ENCODE results near the gene GABRG3. TPM values are rescaled to one million over a fixed set of nuclear protein-coding genes. Genes with fewer than 3 reads are reported as not detected.

GABRG3 gene
- total RNA-seq, 1 donor from 2014 or later = not detected

GRCh38 chr15:26935322-26935721 lies 35.7 kb upstream of the GABRG3 start:
- TF ChIP-seq CTCF (IDR thresholded peaks at IDR 0.05) = no peak
- H3K27me3 ChIP-seq (ENCODE audit: low read depth) = no peaks in the 10 kb centered on the region

GRCh38 chr15:26936502-26936901 lies 34.5 kb upstream of the GABRG3 start:
- H3K9me3 ChIP-seq = no peaks in the 10 kb centered on the region
- ATAC-seq = no peak
- no peaks in the 10 kb centered on the region for H3K27me3 ChIP-seq (ENCODE audit: low read depth)
- DNase-seq = no peak
- H3K4me1 ChIP-seq = no peaks in the 10 kb centered on the region
- TF ChIP-seq CTCF (IDR thresholded peaks at IDR 0.05) = no peak
- no peak overlapping the region for H3K4me3 ChIP-seq
- H3K27ac ChIP-seq = no peak overlapping the region
- no peaks in the 10 kb centered on the region for H3K36me3 ChIP-seq
- intact Hi-C loops (cut with DNase I) = no loop called here

More at GRCh38 chr15:26935322-26935721, 35.7 kb upstream of the GABRG3 start:
- DNase-seq (no peak), ATAC-seq (no peak)
- Histone ChIP-seq H3K4me3 (no peak overlapping the region), H3K4me1 (no peaks in the 10 kb centered on the region), H3K36me3 (no peaks in the 10 kb centered on the region), H3K9me3 (no peaks in the 10 kb centered on the region), H3K27ac (no peak overlapping the region)
- intact Hi-C loops (cut with DNase I) = no loop called here

GRCh38 chr15:26937134-26937533 lies 33.8 kb upstream of the GABRG3 start:
- Histone ChIP-seq H3K27me3 (ENCODE audit: low read depth) (no peaks in the 10 kb centered on the region), H3K36me3 (no peaks in the 10 kb centered on the region), H3K27ac (no peak overlapping the region), H3K4me3 (no peak overlapping the region), H3K9me3 (no peaks in the 10 kb centered on the region), H3K4me1 (no peaks in the 10 kb centered on the region)
- ATAC-seq (peak in 1 of 2 donors; percentile 34), DNase-seq (no peak)
- TF ChIP-seq CTCF (IDR thresholded peaks at IDR 0.05) = no peak
- intact Hi-C loops (cut with DNase I) = no loop called here

- DNase-seq = no peak
Measured at GRCh38 chr15:26939398-26939797, 31.6 kb upstream of the GABRG3 start.

GRCh38 chr15:26941489-26941888 lies 29.5 kb upstream of the GABRG3 start:
- Histone ChIP-seq H3K4me3 (no peak overlapping the region), H3K9me3 (no peaks in the 10 kb centered on the region), H3K4me1 (no peaks in the 10 kb centered on the region), H3K27ac (no peak overlapping the region), H3K27me3 (ENCODE audit: low read depth) (no peaks in the 10 kb centered on the region), H3K36me3 (no peaks in the 10 kb centered on the region)
- no peak for ATAC-seq
- intact Hi-C loops (cut with DNase I) = no loop called here
- DNase-seq = no peak
- TF ChIP-seq CTCF (IDR thresholded peaks at IDR 0.05) = no peak

More at GRCh38 chr15:26939398-26939797, 31.6 kb upstream of the GABRG3 start:
- no peaks in the 10 kb centered on the region for H3K27me3 ChIP-seq (ENCODE audit: low read depth)
- H3K4me1 ChIP-seq = no peaks in the 10 kb centered on the region
- H3K27ac ChIP-seq = no peak overlapping the region
- no peak for TF ChIP-seq CTCF (IDR thresholded peaks at IDR 0.05)
- intact Hi-C loops (cut with DNase I) = no loop called here
- H3K4me3 ChIP-seq = no peak overlapping the region
- no peak for ATAC-seq
- no peaks in the 10 kb centered on the region for H3K9me3 ChIP-seq
- no peaks in the 10 kb centered on the region for H3K36me3 ChIP-seq

- no peak for DNase-seq
- no peaks in the 10 kb centered on the region for H3K36me3 ChIP-seq
- intact Hi-C loops (cut with DNase I) = no loop called here
- no peak for ATAC-seq
- H3K4me3 ChIP-seq = no peak overlapping the region
- H3K9me3 ChIP-seq = no peaks in the 10 kb centered on the region
- no peak for TF ChIP-seq CTCF (IDR thresholded peaks at IDR 0.05)
- H3K4me1 ChIP-seq = no peaks in the 10 kb centered on the region
- no peak overlapping the region for H3K27ac ChIP-seq
- no peaks in the 10 kb centered on the region for H3K27me3 ChIP-seq (ENCODE audit: low read depth)
Measured at GRCh38 chr15:26943866-26944265, 27.1 kb upstream of the GABRG3 start.
